T-helper 1 cell treated with Interleukin-12 subunit alpha and Interleukin-12 subunit beta and Interleukin-4 antibody, amounts not matched to agents 30 ng/mL and 1 ng/mL, for 36 hours (primary cell): Measurements from ENCODE around the gene NRGN. TPM values are rescaled to one million over a fixed set of nuclear protein-coding genes. Genes with fewer than 3 reads are reported as not detected.
"Not testable (repeated sequence)": the region's sequence is repeated elsewhere in the genome, so short reads cannot be mapped to it uniquely, and the experiment has no call there.

Source experiments
- intact Hi-C: fragments of 100-400 bp; cut with micrococcal nuclease; formaldehyde crosslinking; loops from one replicate; pipeline ENCODE4 v1.15.1; 2024
- total RNA-seq: library from RNA; stranded (reverse); gene quantifications from 2 replicates; pipeline ENCODE4 v1.2.3, GENCODE V29; 2022

The NRGN gene
- total RNA-seq, 1 donor from 2014 or later: 3.1 TPM

- intact Hi-C loops: no loop called here
Measured at GRCh38 chr11:124754710-124755109, 15.0 kb downstream of the NRGN start.

DNA sequence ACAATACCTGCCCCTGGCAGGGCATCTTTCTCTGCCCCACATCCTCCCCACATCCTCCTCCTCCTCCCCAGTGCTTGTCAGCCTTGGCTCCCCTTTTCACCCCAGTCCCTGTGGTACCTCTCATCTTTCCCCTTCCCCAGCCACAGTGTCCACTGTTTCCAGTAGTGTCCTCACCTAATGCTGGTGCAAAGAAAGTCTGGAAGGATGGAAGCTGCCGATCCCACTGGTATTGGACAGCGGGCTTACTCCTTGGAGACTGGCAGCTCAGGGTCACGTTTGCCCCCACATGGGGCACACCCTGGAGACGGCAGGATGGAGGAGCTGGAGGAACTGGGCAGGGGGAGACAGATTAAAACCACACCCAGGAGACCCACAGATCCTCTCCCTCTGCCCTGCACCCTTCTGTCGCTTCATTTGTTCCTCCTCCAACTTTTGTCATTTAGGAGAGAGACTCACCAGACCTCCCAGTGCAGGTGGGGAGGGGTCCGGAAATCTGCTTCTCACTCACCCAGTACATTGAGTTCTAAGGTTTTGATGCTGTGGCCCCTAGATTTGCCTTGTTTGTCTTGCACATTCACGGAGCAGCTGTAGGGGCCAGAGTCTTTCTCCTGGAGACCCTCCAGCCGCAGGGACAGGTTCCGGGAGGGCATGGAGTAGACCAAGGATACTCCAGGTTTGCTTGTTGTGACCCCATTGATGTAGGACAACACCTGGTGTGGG, 16.5 kb downstream of the NRGN start:
- intact Hi-C loops: no loop called here

DNA sequence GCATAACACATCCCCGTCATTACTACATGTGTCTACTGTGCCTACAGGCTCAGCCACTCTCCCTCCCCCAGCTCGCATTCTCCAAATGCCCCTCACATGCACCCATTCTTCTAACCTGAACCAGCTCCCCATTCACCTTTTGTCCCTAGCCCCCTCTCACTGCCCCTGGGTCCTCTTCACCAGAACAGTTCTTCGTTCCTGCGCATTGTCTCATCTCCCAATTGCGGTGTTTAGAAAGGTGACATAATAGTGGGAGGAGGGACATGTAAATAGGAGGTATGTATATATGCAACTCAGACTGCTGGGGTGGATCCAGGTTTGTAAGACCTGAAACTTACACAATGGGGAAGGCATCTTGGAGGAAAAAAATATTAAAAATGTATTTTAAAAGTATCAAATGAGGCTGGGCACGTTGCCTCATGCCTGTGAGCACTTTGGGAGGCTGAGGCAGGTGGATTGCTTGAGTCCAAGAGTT, 17.0 kb downstream of the NRGN start:
- intact Hi-C loops: no loop called here

DNA sequence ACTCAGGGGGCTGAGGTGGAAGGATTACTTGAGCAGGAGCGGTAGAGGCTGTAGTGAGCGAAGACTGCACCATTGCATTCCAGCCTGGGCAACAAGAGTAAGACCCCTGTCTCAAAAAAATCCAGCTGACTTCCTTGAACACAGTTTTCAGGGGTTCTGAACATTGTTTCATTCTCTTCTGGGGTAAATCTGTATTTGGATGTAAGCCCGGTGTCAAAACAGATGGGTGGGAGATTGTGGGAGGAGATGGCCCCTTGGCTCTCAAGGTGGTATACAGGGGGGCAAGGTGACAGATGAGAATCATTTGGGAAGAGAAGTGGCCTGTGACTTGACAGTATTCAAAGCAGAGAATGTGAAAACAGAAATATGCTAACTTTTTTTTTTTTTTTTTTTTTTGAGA, 17.6 kb downstream of the NRGN start:
- intact Hi-C loops: no loop called here

GRCh38 chr11:124758355-124759265, 18.9 kb downstream of the NRGN start:
- intact Hi-C loops: loop anchor here (1.0 kb wide), 2 partner anchors 12 to 79 kb away; no protein-coding TSS in a partner anchor

DNA sequence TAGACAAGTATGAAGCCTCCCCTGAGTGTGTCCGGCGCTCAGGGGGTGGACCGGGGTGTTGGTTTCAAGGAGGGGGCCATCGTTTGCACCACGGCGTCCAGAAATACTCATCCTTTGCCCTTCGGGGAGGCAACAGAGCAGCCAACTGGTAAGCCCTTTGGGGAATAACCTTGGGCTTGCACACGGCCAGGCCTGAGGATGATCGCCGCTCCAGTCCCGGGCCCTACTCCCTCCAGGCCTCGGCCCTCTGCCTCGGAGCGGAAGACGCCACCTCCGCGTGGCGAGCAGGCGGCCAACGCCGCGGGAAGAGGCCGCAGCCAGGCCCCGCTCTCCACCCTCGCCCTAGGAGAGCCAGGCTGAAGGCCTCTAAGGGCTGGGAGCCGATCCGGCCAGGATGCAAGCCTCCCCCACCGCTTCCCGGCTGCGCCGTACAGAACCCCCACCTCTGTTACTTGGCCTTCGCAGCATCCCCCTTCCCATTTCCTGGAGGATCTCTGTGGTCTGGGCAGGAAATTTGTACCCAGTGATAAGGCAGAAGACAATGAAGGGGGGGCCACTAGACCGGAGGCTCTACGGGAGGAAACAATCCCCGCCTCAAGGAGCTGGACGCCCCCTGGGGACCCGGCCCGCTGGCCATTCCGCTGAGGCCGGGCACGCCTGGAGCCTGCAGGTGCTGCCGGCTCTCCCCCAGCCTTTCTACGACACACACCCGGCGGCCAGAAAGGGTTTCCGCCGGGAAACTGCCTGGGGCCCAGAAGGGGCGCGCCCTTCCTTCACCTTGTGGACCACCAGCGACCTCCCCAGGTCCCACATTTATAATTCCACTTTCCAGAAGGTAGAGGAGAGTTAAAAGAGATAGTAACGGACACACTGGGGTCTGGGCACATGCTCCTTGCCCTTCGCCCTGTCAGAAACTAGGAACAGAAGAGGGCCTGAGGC, 19.8 kb downstream of the NRGN start:
- intact Hi-C loops: loop anchor here (5.0 kb wide), 1 partner anchor 193 kb away; the partner anchor contains the start of gene CCDC15

GRCh38 chr11:124760205-124760652, 20.5 kb downstream of the NRGN start:
- intact Hi-C loops: loop anchor here (5.0 kb wide), 1 partner anchor 192 kb away; the partner anchor contains the start of gene CCDC15

DNA sequence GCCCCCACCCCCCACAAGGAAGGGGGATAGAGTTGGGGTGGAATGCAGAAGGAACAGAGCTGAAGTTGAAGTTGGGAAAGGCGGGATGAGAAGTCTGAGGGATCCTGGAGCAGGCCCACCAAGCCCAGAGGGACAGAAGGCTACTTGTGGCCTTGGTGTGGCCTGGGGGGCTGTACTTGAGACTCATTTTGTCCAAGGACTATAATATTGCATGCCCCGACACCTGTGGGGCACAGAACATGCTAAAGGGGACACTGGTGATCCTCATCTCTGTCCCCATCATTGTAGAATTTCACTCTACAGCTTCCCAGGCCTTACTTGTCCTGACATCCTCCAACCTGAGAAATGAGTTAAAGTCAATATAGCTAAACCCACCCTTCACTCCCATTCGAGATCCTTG, 21.1 kb downstream of the NRGN start:
- intact Hi-C loops: loop anchor here (5.0 kb wide), 1 partner anchor 191 kb away; the partner anchor contains the start of gene CCDC15

DNA sequence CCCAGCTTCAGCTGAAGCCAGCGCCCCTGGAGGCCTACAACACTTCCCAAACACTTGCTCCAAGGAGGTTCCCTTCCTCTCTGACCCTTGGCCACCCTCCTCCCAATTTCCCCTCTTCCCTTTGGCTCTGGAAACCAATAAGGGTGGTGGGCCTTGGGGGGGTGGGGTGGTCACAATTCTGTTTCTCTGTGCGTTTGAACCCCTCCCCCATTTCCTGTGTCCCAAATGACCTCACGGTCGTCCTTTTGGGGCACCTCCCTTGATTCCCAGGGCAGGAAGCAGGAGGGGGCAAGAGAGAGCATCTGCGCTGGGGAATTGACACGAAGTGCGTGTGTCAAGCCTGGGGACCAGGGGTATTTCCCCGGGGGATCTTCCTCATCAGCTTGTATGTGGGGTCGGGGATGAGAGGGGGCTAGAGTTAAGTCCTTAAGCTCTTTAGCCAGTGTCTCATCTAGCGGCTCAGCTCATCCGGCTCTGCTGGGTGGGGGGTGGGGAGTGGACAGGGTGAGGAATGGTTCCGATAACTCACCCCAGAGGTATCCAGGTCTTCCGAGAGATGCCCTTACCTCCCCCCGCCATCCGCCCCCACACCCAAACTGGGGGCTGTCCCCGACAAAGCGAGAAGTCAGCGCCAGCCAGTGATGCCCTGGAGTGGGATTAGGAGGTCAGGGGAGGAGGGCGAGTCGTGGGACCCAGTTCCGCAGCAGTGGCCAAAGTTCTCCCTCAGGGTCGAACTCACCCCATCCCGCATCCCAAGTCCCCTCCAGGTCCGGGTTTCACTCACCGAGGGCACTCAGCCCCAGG, 21.8 kb downstream of the NRGN start:
- intact Hi-C loops: loop anchor here (2.0 to 5.0 kb wide), 3 partner anchors 115 to 191 kb away; partner anchors contain the start of genes CCDC15 and TBRG1

DNA sequence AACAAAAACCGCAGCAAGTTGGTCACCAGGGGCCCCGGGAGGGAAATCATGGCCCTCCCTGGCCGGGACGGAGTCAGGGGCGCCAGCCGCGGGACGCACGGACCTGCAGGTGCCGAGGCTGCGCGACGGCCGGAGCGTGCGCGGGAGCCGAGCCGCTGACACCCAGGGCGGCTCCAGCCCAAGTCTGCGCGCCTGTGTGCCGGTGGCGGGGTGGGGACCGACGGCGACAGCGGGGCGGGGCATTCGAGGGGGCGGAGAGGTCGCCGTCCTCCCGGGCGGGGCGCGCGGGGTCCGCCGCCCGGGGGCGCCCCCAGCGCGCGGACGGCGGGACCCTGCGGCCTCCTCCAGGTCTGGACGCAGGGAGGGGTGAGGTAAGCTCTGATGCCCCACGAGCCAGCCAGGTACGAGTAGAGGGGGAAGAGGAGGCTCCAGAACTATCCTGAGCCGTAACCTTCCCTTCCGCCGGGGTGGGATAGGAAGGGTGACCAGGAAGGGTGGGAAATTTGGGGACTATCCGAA, 22.4 kb downstream of the NRGN start, which contains the start of gene ESAM:
ESAM (minus strand) TSS at position 186 of the 519 bp plus-strand sequence; CDS start at position 50, 136 bp downstream.
- intact Hi-C loops: loop anchor here (2.0 to 5.0 kb wide), 3 partner anchors 115 to 190 kb away; partner anchors contain the start of genes CCDC15 and TBRG1

GRCh38 chr11:124762624-124763155, 22.9 kb downstream of the NRGN start:
- intact Hi-C loops: loop anchor here (1.0 to 5.0 kb wide), 12 partner anchors 16 to 349 kb away; partner anchors contain the start of genes CCDC15, MSANTD2, SIAE and SPA17

- intact Hi-C loops: loop anchor here (1.0 to 5.0 kb wide), 12 partner anchors 17 to 348 kb away; partner anchors contain the start of genes CCDC15, MSANTD2, SIAE and SPA17
Measured at GRCh38 chr11:124763156-124763947, 23.6 kb downstream of the NRGN start.

DNA sequence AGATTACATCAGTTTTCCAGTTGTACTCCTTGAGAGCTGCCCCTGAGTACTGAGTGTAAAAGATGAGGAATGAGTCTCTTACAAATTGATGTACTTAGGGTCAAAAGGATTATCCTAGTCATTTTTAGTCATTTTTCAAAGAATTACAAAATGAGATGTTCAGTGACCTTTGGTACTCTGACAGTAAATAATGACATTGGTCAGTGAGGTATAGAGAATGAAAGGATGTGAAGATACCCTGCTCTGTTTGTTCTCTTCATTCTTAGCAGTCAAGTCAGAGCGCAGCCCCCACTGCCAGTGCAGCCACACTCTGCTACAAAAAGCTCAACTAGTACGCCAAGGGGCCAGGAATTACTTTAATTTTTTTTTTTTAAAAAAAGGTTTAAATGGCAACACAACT, 26.4 kb downstream of the NRGN start:
- intact Hi-C loops: no loop called here

GRCh38 chr11:124768914-124769313, 29.2 kb downstream of the NRGN start:
- intact Hi-C loops: no loop called here

GRCh38 chr11:124769806-124770774, 30.3 kb downstream of the NRGN start:
- intact Hi-C loops: no loop called here

GRCh38 chr11:124770959-124771358, 31.2 kb downstream of the NRGN start:
- intact Hi-C loops: not testable (repeated sequence)
